ENCODE results near the gene CEP83. TPM values are rescaled to one million over a fixed set of nuclear protein-coding genes. Genes with fewer than 3 reads are reported as not detected.
A peak's percentile ranks its signal among the peaks of the same experiment; 100 is the strongest.

CEP83 gene
- 9.1 TPM for polyA plus RNA-seq (2013, experiment 1 of 2)
- polyA plus RNA-seq (2013, experiment 2 of 2): 13.1 TPM

- no peaks in the 10 kb centered on the region for H3K4me1 ChIP-seq (ENCODE audit: control insufficient read depth, insufficient read depth, low read length, poor library complexity, severe bottlenecking)
- peaks cover 7% of the 10 kb centered on the region for H3K36me3 ChIP-seq (ENCODE audit: control insufficient read depth, insufficient read depth, low read length)
- H3K4me3 ChIP-seq (ENCODE audit: extremely low read depth, insufficient read depth, low read length, poor library complexity, severe bottlenecking): peak within 1 kb of the TSS; percentile 79
- WGBS, 2 experiments (ENCODE audit: insufficient coverage in 2 of 2): 1% methylated on average over 59 to 65 of the region's 77 CpGs
- H3K27ac ChIP-seq (ENCODE audit: low read depth, low read length, severe bottlenecking): peak within 1 kb of the TSS; percentile 77
- H3K9me3 ChIP-seq (ENCODE audit: control insufficient read depth, low read length): no peaks in the 10 kb centered on the region
Observed at GRCh38 chr12:94459728-94460615, at the start of gene CEP83. Gene CEP83 (minus strand): TSS chr12:94459867. CDS start chr12:94412490, 47,377 bp downstream.

- no peak overlapping the region for H3K27ac ChIP-seq (ENCODE audit: low read depth, low read length, severe bottlenecking)
- H3K36me3 ChIP-seq (ENCODE audit: control insufficient read depth, insufficient read depth, low read length): no peaks in the 10 kb centered on the region
- no peaks in the 10 kb centered on the region for H3K4me1 ChIP-seq (ENCODE audit: control insufficient read depth, insufficient read depth, low read length, poor library complexity, severe bottlenecking)
- 80 to 96% methylated on average over 1 to 2 of the region's 3 CpGs for whole genome bisulfite sequencing, 2 experiments (ENCODE audit: insufficient coverage in 2 of 2)
- H3K4me3 ChIP-seq (ENCODE audit: extremely low read depth, insufficient read depth, low read length, poor library complexity, severe bottlenecking): no peak overlapping the region
- no peaks in the 10 kb centered on the region for H3K9me3 ChIP-seq (ENCODE audit: control insufficient read depth, low read length)
Observed at GRCh38 chr12:94509317-94509716, 49.6 kb upstream of the CEP83 start.

GRCh38 chr12:94507455-94507854 is 47.8 kb upstream of the CEP83 start:
- Histone ChIP-seq H3K9me3 (ENCODE audit: control insufficient read depth, low read length) (no peaks in the 10 kb centered on the region), H3K4me3 (ENCODE audit: extremely low read depth, insufficient read depth, low read length, poor library complexity, severe bottlenecking) (no peak overlapping the region), H3K36me3 (ENCODE audit: control insufficient read depth, insufficient read depth, low read length) (no peaks in the 10 kb centered on the region), H3K27ac (ENCODE audit: low read depth, low read length, severe bottlenecking) (no peak overlapping the region), H3K4me1 (ENCODE audit: control insufficient read depth, insufficient read depth, low read length, poor library complexity, severe bottlenecking) (no peaks in the 10 kb centered on the region)
- 88 to 94% methylated on average over 3 of the region's 3 CpGs for WGBS, 2 experiments (ENCODE audit: insufficient coverage in 2 of 2)

- H3K36me3 ChIP-seq (ENCODE audit: control insufficient read depth, insufficient read depth, low read length): no peaks in the 10 kb centered on the region
- no peaks in the 10 kb centered on the region for H3K9me3 ChIP-seq (ENCODE audit: control insufficient read depth, low read length)
- H3K4me1 ChIP-seq (ENCODE audit: control insufficient read depth, insufficient read depth, low read length, poor library complexity, severe bottlenecking): no peaks in the 10 kb centered on the region
- no peak overlapping the region for H3K27ac ChIP-seq (ENCODE audit: low read depth, low read length, severe bottlenecking)
- no CpG with 5 or more reads among the region's 1 CpG for WGBS, 2 experiments (ENCODE audit: insufficient coverage in 2 of 2)
- no peak overlapping the region for H3K4me3 ChIP-seq (ENCODE audit: extremely low read depth, insufficient read depth, low read length, poor library complexity, severe bottlenecking)
Observed at GRCh38 chr12:94504386-94504785, 44.7 kb upstream of the CEP83 start.

- no peaks in the 10 kb centered on the region for H3K4me1 ChIP-seq (ENCODE audit: control insufficient read depth, insufficient read depth, low read length, poor library complexity, severe bottlenecking)
- H3K36me3 ChIP-seq (ENCODE audit: control insufficient read depth, insufficient read depth, low read length): no peaks in the 10 kb centered on the region
- no peak overlapping the region for H3K4me3 ChIP-seq (ENCODE audit: extremely low read depth, insufficient read depth, low read length, poor library complexity, severe bottlenecking)
- peaks cover under 1% of the 10 kb centered on the region for H3K9me3 ChIP-seq (ENCODE audit: control insufficient read depth, low read length)
- H3K27ac ChIP-seq (ENCODE audit: low read depth, low read length, severe bottlenecking): no peak overlapping the region
- WGBS, 2 experiments (ENCODE audit: insufficient coverage in 2 of 2): no CpG with 5 or more reads among the region's 1 CpG
Observed at GRCh38 chr12:94503619-94504018, 44.0 kb upstream of the CEP83 start.

- WGBS, 2 experiments (ENCODE audit: insufficient coverage in 2 of 2): 43% methylated on average over 2 of the region's 3 CpGs; no CpG with 5 or more reads in 1 of the 2 experiments
- H3K4me3 ChIP-seq (ENCODE audit: extremely low read depth, insufficient read depth, low read length, poor library complexity, severe bottlenecking): no peak overlapping the region
- no peaks in the 10 kb centered on the region for H3K4me1 ChIP-seq (ENCODE audit: control insufficient read depth, insufficient read depth, low read length, poor library complexity, severe bottlenecking)
- H3K36me3 ChIP-seq (ENCODE audit: control insufficient read depth, insufficient read depth, low read length): no peaks in the 10 kb centered on the region
- H3K27ac ChIP-seq (ENCODE audit: low read depth, low read length, severe bottlenecking): no peak overlapping the region
- H3K9me3 ChIP-seq (ENCODE audit: control insufficient read depth, low read length): peaks cover 8% of the 10 kb centered on the region
Observed at GRCh38 chr12:94500831-94501567, 41.3 kb upstream of the CEP83 start.

- H3K9me3 ChIP-seq (ENCODE audit: control insufficient read depth, low read length): peaks cover 8% of the 10 kb centered on the region
- H3K27ac ChIP-seq (ENCODE audit: low read depth, low read length, severe bottlenecking): no peak overlapping the region
- WGBS, 2 experiments (ENCODE audit: insufficient coverage in 2 of 2): 77% methylated on average over 3 of the region's 3 CpGs; no CpG with 5 or more reads in 1 of the 2 experiments
- no peaks in the 10 kb centered on the region for H3K4me1 ChIP-seq (ENCODE audit: control insufficient read depth, insufficient read depth, low read length, poor library complexity, severe bottlenecking)
- no peaks in the 10 kb centered on the region for H3K36me3 ChIP-seq (ENCODE audit: control insufficient read depth, insufficient read depth, low read length)
- no peak overlapping the region for H3K4me3 ChIP-seq (ENCODE audit: extremely low read depth, insufficient read depth, low read length, poor library complexity, severe bottlenecking)
Observed at GRCh38 chr12:94498698-94499097, 39.0 kb upstream of the CEP83 start.

- Histone ChIP-seq H3K4me3 (ENCODE audit: extremely low read depth, insufficient read depth, low read length, poor library complexity, severe bottlenecking) (no peak overlapping the region), H3K9me3 (ENCODE audit: control insufficient read depth, low read length) (peaks cover 8% of the 10 kb centered on the region), H3K27ac (ENCODE audit: low read depth, low read length, severe bottlenecking) (no peak overlapping the region), H3K4me1 (ENCODE audit: control insufficient read depth, insufficient read depth, low read length, poor library complexity, severe bottlenecking) (no peaks in the 10 kb centered on the region), H3K36me3 (ENCODE audit: control insufficient read depth, insufficient read depth, low read length) (no peaks in the 10 kb centered on the region)
- WGBS, 2 experiments (ENCODE audit: insufficient coverage in 2 of 2): 92 to 93% methylated on average over 8 of the region's 8 CpGs
Observed at GRCh38 chr12:94498073-94498472, 38.4 kb upstream of the CEP83 start.

GRCh38 chr12:94495445-94496115 is 35.9 kb upstream of the CEP83 start:
- no peak overlapping the region for H3K27ac ChIP-seq (ENCODE audit: low read depth, low read length, severe bottlenecking)
- 93 to 100% methylated on average over 3 of the region's 4 CpGs for WGBS, 2 experiments (ENCODE audit: insufficient coverage in 2 of 2)
- H3K36me3 ChIP-seq (ENCODE audit: control insufficient read depth, insufficient read depth, low read length): no peaks in the 10 kb centered on the region
- H3K9me3 ChIP-seq (ENCODE audit: control insufficient read depth, low read length): peaks cover 8% of the 10 kb centered on the region
- no peaks in the 10 kb centered on the region for H3K4me1 ChIP-seq (ENCODE audit: control insufficient read depth, insufficient read depth, low read length, poor library complexity, severe bottlenecking)
- no peak overlapping the region for H3K4me3 ChIP-seq (ENCODE audit: extremely low read depth, insufficient read depth, low read length, poor library complexity, severe bottlenecking)

GRCh38 chr12:94491489-94491888 is 31.8 kb upstream of the CEP83 start:
- H3K27ac ChIP-seq (ENCODE audit: low read depth, low read length, severe bottlenecking): no peak overlapping the region
- no peaks in the 10 kb centered on the region for H3K9me3 ChIP-seq (ENCODE audit: control insufficient read depth, low read length)
- no CpG with 5 or more reads among the region's 2 CpGs for WGBS, 2 experiments (ENCODE audit: insufficient coverage in 2 of 2)
- H3K36me3 ChIP-seq (ENCODE audit: control insufficient read depth, insufficient read depth, low read length): no peaks in the 10 kb centered on the region
- no peaks in the 10 kb centered on the region for H3K4me1 ChIP-seq (ENCODE audit: control insufficient read depth, insufficient read depth, low read length, poor library complexity, severe bottlenecking)
- no peak overlapping the region for H3K4me3 ChIP-seq (ENCODE audit: extremely low read depth, insufficient read depth, low read length, poor library complexity, severe bottlenecking)

Measured in mesodermal cell (in vitro differentiated cells).